ENCODE results near the gene CARD8.
A peak's percentile ranks its signal among the peaks of the same experiment; 100 is the strongest.
"Not testable (repeated sequence)": the region's sequence is repeated elsewhere in the genome, so short reads cannot be mapped to it uniquely, and the experiment has no call there.

CARD8 gene

DNA sequence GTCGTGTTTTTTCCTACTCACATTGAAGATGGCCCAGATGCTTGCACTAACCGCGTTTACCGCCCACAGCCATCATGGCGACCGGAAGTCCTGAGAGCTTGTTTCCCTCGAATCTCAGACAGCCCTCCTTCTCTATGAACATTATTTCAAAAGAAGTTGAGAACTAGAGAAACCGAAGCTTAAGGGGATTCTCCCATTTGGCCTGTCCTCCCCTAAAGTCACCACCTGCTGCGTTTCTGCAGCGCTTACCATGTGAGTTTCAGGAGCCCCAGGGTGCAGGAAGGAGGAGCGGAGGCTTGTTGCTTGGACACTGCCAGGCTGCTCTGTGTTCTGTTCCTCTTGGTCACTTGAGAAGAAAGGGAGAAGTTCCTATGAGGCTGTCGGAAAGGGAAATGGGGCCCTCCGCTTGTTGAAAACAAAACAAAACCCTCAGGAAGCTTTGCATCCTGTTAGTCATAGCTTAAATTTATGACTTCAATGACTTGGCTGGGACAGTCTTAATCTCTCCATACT lies 6.2 kb downstream of the CARD8 start:
- Histone ChIP-seq H3K36me3 (peaks cover 24% of the 10 kb centered on the region), H3K4me3 (peak overlapping the region; percentile 65), H3K27ac (peak overlapping the region; percentile 92), H4K20me1 (no peaks in the 10 kb centered on the region), H3K9me3 (no peaks in the 10 kb centered on the region), H3K27me3 (no peaks in the 10 kb centered on the region), H3K4me2 (peak overlapping the region; percentile 81), H3K4me1 (peaks cover 64% of the 10 kb centered on the region), H3K9ac (peak overlapping the region; percentile 80)
- no peak for TF ChIP-seq Cebpa-rat (IDR thresholded peaks at IDR 0.05)

- peak overlapping the region; percentile 65 for H3K4me3 ChIP-seq
- peak overlapping the region; percentile 92 for H3K27ac ChIP-seq
- H3K9ac ChIP-seq, result 0 out of 2 replicates have a peak overlapping the region, but pooled peaks have one; percentile 80
- H3K4me1 ChIP-seq, result peaks cover 57% of the 10 kb centered on the region
- H3K27me3 ChIP-seq, result no peaks in the 10 kb centered on the region
- peaks cover 24% of the 10 kb centered on the region for H3K36me3 ChIP-seq
- H3K9me3 ChIP-seq, result no peaks in the 10 kb centered on the region
- no peaks in the 10 kb centered on the region for H4K20me1 ChIP-seq
- TF ChIP-seq Cebpa-rat (IDR thresholded peaks at IDR 0.05), result no peak
- peak overlapping the region; percentile 81 for H3K4me2 ChIP-seq
These were observed 7.5 kb downstream of the CARD8 start for GRCh38 chr19:48248081-48248833.

GRCh38 chr19:48247212-48247611 lies 8.5 kb downstream of the CARD8 start:
- Histone ChIP-seq H3K36me3 (peaks cover 33% of the 10 kb centered on the region), H4K20me1 (no peaks in the 10 kb centered on the region), H3K4me1 (peaks cover 47% of the 10 kb centered on the region), H3K4me2 (no peak overlapping the region), H3K27me3 (no peaks in the 10 kb centered on the region), H3K27ac (no peak overlapping the region), H3K9me3 (no peaks in the 10 kb centered on the region), H3K9ac (no peak overlapping the region), H3K4me3 (no peak overlapping the region)
- TF ChIP-seq Cebpa-rat (IDR thresholded peaks at IDR 0.05), result no peak

- Histone ChIP-seq H3K27ac (no peak overlapping the region), H3K9me3 (no peaks in the 10 kb centered on the region), H3K27me3 (no peaks in the 10 kb centered on the region), H3K4me3 (no peak overlapping the region), H4K20me1 (no peaks in the 10 kb centered on the region), H3K9ac (no peak overlapping the region), H3K36me3 (peaks cover 44% of the 10 kb centered on the region), H3K4me2 (no peak overlapping the region), H3K4me1 (peaks cover 41% of the 10 kb centered on the region)
- no peak for TF ChIP-seq Cebpa-rat (IDR thresholded peaks at IDR 0.05)
These were observed 9.6 kb downstream of the CARD8 start for GRCh38 chr19:48246101-48246500.

DNA sequence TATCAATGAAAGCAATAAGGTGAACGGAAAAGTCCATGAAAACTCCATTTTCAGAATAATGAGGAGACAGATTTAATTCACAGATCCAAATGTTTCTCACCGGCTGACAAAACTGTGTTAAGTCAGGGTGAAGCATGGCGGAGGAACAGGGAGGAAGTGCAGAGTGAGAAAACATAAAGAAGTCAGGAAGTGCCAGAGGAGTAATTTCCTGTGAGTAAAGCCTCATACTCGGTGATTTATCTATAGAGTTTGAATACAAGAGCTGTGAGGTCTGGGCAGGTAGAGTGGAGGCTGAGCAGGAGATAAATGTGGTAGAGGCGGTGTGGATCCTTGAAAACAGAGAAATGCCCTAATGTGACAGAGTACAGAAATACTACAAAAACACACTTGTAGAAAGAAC lies 11.4 kb downstream of the CARD8 start:
- Histone ChIP-seq H3K27me3 (no peaks in the 10 kb centered on the region), H3K4me2 (peak overlapping the region; percentile 59), H3K27ac (peak overlapping the region; percentile 37), H3K9ac (peak overlapping the region; percentile 22; the same call in 1 of the 2 replicates), H3K4me3 (no peak overlapping the region; the same call in 1 of the 2 replicates), H3K9me3 (no peaks in the 10 kb centered on the region), H3K36me3 (peaks cover 62% of the 10 kb centered on the region), H3K4me1 (peaks cover 28% of the 10 kb centered on the region), H4K20me1 (no peaks in the 10 kb centered on the region)
- no peak for TF ChIP-seq Cebpa-rat (IDR thresholded peaks at IDR 0.05)

DNA sequence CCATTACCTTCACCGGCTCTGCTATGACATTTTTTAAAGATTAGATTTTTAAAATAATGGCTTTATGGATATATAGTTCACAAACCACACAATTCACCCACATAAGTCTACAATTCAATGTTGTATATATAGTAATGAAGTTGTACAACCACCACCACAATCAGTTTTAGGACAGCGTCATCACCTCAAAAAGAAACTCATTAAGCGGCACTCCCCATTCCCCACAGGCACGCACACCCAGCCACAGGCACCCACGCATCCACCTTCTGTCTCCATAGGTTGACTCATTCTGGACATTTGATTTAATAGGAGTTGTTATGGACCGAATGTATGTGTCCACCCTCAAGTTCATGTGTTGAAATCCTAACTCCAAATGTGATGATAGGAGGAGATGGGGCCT lies 13.9 kb downstream of the CARD8 start:
- H3K27me3 ChIP-seq, H3K9me3 ChIP-seq, H3K9ac ChIP-seq, H3K4me3 ChIP-seq, H3K27ac ChIP-seq, H4K20me1 ChIP-seq, H3K4me2 ChIP-seq: not testable (repeated sequence)
- H3K4me1 ChIP-seq, result peaks cover 15% of the 10 kb centered on the region
- H3K36me3 ChIP-seq, result peaks cover 74% of the 10 kb centered on the region

DNA sequence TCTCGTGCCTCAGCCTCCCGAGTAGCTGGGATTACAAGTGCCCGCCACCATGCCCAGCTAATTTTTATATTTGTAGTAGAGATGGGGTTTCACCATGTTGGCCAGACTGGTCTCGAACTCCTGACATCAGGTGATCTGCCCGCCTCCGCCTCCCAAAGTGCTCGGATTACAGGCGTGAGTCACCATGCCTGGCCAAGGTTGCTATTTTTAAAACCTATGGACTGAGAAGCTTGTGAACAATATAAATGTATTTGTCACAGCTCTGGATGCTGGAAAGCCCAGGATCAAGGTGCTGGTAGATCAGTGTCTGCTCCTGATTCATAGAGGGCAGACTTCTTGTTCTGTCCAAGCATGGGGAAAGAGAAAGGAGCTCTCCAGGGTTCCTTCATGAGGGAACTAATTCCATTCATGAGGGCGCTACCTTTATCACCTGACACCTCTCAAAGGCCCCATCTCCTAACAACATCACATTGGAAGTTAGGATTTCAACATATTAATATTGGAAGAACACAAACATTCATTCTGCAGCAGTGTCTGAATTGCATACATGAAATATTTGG lies 16.1 kb downstream of the CARD8 start:
- Histone ChIP-seq H3K4me3 (no peak overlapping the region), H3K9me3 (no peaks in the 10 kb centered on the region), H4K20me1 (no peaks in the 10 kb centered on the region), H3K27ac (no peak overlapping the region), H3K27me3 (no peaks in the 10 kb centered on the region), H3K9ac (no peak overlapping the region), H3K36me3 (peaks cover 83% of the 10 kb centered on the region), H3K4me2 (no peak overlapping the region), H3K4me1 (peaks cover 7% of the 10 kb centered on the region)
- no peak for TF ChIP-seq Cebpa-rat (IDR thresholded peaks at IDR 0.05)

DNA sequence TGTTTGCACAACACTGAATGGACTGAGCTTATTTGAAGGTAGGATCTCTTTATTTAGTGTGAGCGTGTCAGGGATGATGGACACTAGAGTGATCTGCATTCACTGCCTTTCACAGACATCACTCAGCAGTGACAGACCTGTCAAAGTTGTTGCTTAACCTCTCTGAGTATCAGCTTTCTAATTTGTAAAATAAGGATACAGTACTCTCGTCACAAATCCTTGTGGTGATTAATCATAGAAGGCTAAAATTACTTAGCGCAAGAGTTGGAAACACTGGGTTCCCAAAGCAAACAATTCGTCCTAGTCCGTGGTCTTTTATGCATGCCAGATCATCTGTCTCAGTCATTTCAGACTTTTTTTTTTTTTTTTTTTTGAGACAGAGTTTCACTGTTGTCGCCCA lies 16.6 kb downstream of the CARD8 start:
- no peaks in the 10 kb centered on the region for H4K20me1 ChIP-seq
- no peak for TF ChIP-seq Cebpa-rat (IDR thresholded peaks at IDR 0.05)
- no peak overlapping the region for H3K4me3 ChIP-seq
- H3K4me1 ChIP-seq, result peaks cover 1% of the 10 kb centered on the region
- no peak overlapping the region for H3K9ac ChIP-seq
- H3K36me3 ChIP-seq, result peaks cover 88% of the 10 kb centered on the region
- H3K27ac ChIP-seq, result no peak overlapping the region
- no peak overlapping the region for H3K4me2 ChIP-seq
- H3K27me3 ChIP-seq, result no peaks in the 10 kb centered on the region
- H3K9me3 ChIP-seq, result no peaks in the 10 kb centered on the region

DNA sequence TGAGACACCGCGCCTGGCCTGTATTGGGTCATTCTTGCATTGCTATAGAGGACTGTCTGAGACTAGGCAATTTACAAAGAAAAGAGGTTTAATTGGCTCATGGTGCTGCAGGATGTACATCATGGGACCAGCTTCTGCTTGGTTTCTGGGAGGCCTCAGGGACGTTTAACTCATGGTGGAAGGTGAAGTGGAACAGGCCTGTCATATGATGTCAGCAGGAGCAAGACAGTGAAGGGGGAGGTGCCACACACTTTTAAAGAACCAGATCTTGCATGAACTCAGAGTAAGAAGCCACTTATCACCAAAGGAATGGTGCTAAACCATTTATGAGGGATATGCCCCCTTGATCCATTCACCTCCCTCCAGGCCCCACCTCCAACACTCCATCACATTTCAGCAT lies 18.7 kb downstream of the CARD8 start:
- Histone ChIP-seq H3K4me2 (no peak overlapping the region), H3K27ac (no peak overlapping the region), H3K27me3 (no peaks in the 10 kb centered on the region), H3K9me3 (no peaks in the 10 kb centered on the region), H3K4me1 (no peaks in the 10 kb centered on the region), H3K4me3 (no peak overlapping the region), H3K9ac (no peak overlapping the region), H4K20me1 (no peaks in the 10 kb centered on the region), H3K36me3 (peaks cover 98% of the 10 kb centered on the region)
- TF ChIP-seq Cebpa-rat (IDR thresholded peaks at IDR 0.05), result no peak

GRCh38 chr19:48230555-48231129 lies 25.1 kb downstream of the CARD8 start:
- Histone ChIP-seq H3K27ac (no peak overlapping the region), H3K9ac (no peak overlapping the region), H3K4me2 (no peak overlapping the region), H4K20me1 (no peaks in the 10 kb centered on the region), H3K4me1 (no peaks in the 10 kb centered on the region), H3K4me3 (no peak overlapping the region), H3K9me3 (no peaks in the 10 kb centered on the region), H3K36me3 (peaks cover 97% of the 10 kb centered on the region), H3K27me3 (no peaks in the 10 kb centered on the region)
- no peak for TF ChIP-seq Cebpa-rat (IDR thresholded peaks at IDR 0.05)

Data from BLaER1 (cell line).